ENCODE measurements around the gene S100G.

Gene S100G

DNA sequence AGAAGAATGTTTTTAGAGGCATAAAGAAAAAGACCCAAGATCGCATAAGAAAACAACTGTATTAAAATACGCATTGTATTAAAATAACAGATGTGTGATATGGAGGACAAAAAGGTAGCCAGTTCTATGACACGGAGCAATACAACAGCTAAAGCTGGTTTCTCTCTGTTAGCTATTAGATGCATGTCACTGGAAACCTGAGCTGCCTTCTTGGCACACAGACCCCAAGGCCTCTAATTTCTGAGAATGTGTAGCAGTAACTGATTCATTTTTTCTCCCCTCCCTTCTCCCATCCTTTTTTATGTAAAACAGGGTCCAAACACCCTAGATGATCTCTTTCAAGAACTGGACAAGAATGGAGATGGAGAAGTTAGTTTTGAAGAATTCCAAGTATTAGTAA is 4.1 kb downstream of the S100G start:
- Histone ChIP-seq H3K4me1 (ENCODE audit: control insufficient read depth, insufficient read depth, low read length) (no peaks in the 10 kb centered on the region), H3K9ac (ENCODE audit: low read length) (no peak overlapping the region), H3K27ac (ENCODE audit: low read depth, low read length) (no peak overlapping the region), H3K4me3 (ENCODE audit: low read length) (no peak overlapping the region), H3K36me3 (ENCODE audit: control insufficient read depth, insufficient read depth, low read length) (no peaks in the 10 kb centered on the region), H3K27me3 (ENCODE audit: control insufficient read depth, insufficient read depth, low read length) (no peaks in the 10 kb centered on the region)

DNA sequence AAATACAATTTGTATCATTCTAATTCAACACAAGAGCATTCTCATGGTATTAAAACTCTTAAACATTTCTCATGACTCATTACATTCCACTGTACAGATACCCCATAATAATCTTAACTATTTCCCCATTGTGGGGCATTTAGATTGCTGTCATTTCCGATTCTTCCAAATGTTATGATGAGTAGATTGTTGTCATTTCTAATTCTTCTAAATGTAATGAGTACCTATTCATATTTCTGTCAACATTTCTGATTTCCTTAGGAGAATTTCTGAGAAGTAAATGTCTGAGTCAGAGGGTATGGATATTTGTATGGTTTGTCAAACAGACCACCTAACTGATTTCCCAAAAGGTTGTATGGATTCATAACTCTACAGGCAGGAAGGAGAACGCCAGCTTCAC is 8.3 kb downstream of the S100G start:
- Histone ChIP-seq H3K4me3 (ENCODE audit: low read length) (no peak overlapping the region), H3K27ac (ENCODE audit: low read depth, low read length) (no peak overlapping the region), H3K9ac (ENCODE audit: low read length) (no peak overlapping the region), H3K36me3 (ENCODE audit: control insufficient read depth, insufficient read depth, low read length) (no peaks in the 10 kb centered on the region), H3K27me3 (ENCODE audit: control insufficient read depth, insufficient read depth, low read length) (no peaks in the 10 kb centered on the region), H3K4me1 (ENCODE audit: control insufficient read depth, insufficient read depth, low read length) (no peaks in the 10 kb centered on the region)

DNA sequence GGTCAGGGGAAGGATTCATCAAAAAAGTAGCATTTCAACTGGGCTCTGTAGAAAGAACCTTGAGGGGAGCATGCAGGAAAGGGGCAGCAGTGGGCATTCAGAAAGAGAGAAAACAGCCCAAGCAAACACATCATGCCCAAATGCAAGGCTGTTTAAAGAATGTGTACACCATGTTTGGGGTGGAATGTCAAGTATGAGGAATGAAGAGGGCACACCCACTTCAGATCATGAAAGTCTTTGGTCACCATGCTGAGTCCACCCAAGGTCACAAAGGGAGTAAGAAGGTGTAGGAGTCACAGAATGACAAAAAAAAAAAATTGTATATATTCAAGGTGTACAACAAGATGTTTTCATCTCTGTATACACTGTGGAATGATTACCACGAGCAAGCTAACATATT is 9.4 kb downstream of the S100G start:
- Histone ChIP-seq H3K4me3 (ENCODE audit: low read length) (no peak overlapping the region), H3K27ac (ENCODE audit: low read depth, low read length) (no peak overlapping the region), H3K36me3 (ENCODE audit: control insufficient read depth, insufficient read depth, low read length) (no peaks in the 10 kb centered on the region), H3K9ac (ENCODE audit: low read length) (no peak overlapping the region), H3K27me3 (ENCODE audit: control insufficient read depth, insufficient read depth, low read length) (no peaks in the 10 kb centered on the region), H3K4me1 (ENCODE audit: control insufficient read depth, insufficient read depth, low read length) (no peaks in the 10 kb centered on the region)

DNA sequence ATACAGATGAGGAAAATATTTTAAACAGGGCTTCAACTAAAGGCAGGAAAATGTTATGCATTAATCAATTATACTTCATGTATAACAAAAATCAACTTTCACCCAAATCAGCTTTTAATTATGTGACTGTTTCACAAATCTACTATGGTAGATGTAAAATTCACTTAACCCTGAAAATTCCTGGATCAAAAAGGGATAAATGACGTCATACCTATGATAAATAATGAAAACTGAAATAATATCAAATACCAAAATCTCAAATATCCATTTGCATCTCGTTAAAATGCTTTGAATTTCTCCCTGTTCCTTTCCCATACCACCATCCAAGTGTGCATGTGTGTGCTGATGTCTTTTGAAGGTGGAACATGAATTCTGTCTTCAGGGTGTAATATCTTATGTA is 11.5 kb downstream of the S100G start:
- H3K4me3 ChIP-seq (ENCODE audit: low read length), result no peak overlapping the region
- H3K36me3 ChIP-seq (ENCODE audit: control insufficient read depth, insufficient read depth, low read length), result no peaks in the 10 kb centered on the region
- no peaks in the 10 kb centered on the region for H3K27me3 ChIP-seq (ENCODE audit: control insufficient read depth, insufficient read depth, low read length)
- H3K9ac ChIP-seq (ENCODE audit: low read length), result no peak overlapping the region
- H3K4me1 ChIP-seq (ENCODE audit: control insufficient read depth, insufficient read depth, low read length), result no peaks in the 10 kb centered on the region
- H3K27ac ChIP-seq (ENCODE audit: low read depth, low read length), result no peak overlapping the region

DNA sequence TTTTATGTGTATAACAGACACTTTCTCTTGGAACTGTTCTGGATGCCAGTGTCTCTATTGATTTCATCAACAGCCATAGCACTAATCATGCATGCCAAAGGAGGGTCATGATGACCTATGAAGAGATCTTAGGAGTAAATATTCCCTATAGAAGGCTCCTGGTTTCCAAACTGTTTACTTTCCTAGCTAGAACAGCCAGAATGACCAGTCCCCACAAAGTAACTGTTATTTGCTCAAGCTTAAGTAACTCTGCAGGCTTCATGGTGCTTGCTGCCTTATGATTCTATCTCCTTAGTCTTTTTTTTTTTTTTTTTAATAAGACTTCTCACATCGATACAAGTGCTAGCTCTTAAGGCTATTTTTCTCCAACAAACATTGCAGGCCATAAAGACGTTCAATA is 12.4 kb downstream of the S100G start:
- Histone ChIP-seq H3K4me3 (ENCODE audit: low read length) (no peak overlapping the region), H3K36me3 (ENCODE audit: control insufficient read depth, insufficient read depth, low read length) (no peaks in the 10 kb centered on the region), H3K27me3 (ENCODE audit: control insufficient read depth, insufficient read depth, low read length) (no peaks in the 10 kb centered on the region), H3K4me1 (ENCODE audit: control insufficient read depth, insufficient read depth, low read length) (no peaks in the 10 kb centered on the region), H3K27ac (ENCODE audit: low read depth, low read length) (no peak overlapping the region), H3K9ac (ENCODE audit: low read length) (no peak overlapping the region)

DNA sequence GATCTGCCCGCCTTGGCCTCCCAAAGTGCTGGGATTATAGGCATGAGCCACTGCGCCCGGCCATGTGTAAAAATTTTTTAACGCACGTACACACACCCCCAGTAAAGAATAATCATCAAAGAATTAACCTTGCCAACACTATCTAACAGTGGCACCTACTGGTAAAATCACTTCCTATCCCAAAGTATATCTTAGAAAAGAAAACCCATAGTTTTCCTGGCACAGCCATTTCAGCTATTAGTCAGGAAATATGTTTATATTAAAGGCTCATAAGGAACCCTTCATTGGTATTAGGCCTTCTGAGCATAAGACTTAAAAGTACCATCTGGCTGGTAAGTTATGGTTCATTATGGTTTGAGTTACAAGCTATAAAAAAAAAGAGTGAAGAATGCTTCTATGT is 14.1 kb downstream of the S100G start:
- no peak overlapping the region for H3K9ac ChIP-seq (ENCODE audit: low read length)
- H3K27ac ChIP-seq (ENCODE audit: low read depth, low read length), result no peak overlapping the region
- no peaks in the 10 kb centered on the region for H3K4me1 ChIP-seq (ENCODE audit: control insufficient read depth, insufficient read depth, low read length)
- no peak overlapping the region for H3K4me3 ChIP-seq (ENCODE audit: low read length)
- no peaks in the 10 kb centered on the region for H3K36me3 ChIP-seq (ENCODE audit: control insufficient read depth, insufficient read depth, low read length)
- no peaks in the 10 kb centered on the region for H3K27me3 ChIP-seq (ENCODE audit: control insufficient read depth, insufficient read depth, low read length)

DNA sequence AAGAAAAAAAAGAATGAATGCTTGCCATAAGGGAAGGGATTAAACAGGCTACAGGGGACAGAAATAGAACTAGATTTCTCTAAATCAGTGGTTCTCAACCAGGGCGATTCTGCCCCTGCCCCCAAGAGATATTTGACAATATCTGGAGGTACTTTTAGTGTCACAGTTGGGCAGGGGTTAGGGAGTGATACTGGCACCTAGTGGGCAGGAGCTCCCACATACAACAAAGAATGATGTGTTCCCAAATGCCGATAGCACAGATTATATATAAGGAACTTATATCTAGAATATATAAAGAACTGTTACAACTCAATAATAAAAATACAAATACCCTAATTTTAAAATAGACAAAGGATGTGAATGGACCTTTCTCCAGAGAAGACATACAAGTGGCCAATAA is 14.7 kb downstream of the S100G start:
- Histone ChIP-seq H3K4me1 (ENCODE audit: control insufficient read depth, insufficient read depth, low read length) (no peaks in the 10 kb centered on the region), H3K27ac (ENCODE audit: low read depth, low read length) (no peak overlapping the region), H3K9ac (ENCODE audit: low read length) (no peak overlapping the region), H3K4me3 (ENCODE audit: low read length) (no peak overlapping the region), H3K27me3 (ENCODE audit: control insufficient read depth, insufficient read depth, low read length) (no peaks in the 10 kb centered on the region), H3K36me3 (ENCODE audit: control insufficient read depth, insufficient read depth, low read length) (no peaks in the 10 kb centered on the region)

DNA sequence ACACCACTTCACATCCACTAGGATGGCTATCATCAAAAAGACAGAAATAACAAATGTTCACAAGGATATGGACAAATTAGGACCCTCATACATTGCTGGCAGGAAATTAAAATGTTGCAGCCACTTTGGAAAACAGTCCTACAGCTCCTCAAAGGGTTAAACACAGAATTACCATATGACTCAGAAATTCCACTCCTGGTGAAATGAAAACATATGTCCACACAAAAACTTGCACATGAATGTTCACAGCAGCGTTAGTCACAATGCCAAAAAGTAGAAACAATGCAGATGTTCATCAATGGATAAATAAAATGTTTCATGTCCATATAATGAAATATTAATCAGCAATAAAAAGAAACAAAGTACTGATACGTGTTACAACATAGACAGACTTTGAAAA is 15.1 kb downstream of the S100G start:
- H3K27ac ChIP-seq (ENCODE audit: low read depth, low read length), result no peak overlapping the region

DNA sequence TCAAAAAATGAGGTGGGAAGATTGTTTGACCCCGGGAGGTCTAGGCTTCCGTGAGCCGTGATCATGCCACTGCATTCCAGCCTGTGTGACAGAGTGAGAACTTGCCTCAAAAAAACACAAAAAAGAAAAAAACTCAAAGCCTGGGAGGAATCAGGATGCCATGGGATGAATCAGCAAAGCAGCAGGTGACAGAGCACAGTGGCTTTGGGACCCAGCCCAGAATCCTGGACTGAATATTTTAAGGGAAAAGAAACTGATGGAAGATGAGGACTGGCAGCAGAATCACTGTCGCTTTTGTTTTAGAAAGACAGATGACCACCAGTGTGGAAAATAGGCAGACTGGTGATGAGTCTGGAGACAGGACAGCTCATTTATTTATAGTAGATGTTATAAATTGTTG is 16.6 kb downstream of the S100G start:
- Histone ChIP-seq H3K9ac (ENCODE audit: low read length) (no peak overlapping the region), H3K27me3 (ENCODE audit: control insufficient read depth, insufficient read depth, low read length) (no peaks in the 10 kb centered on the region), H3K4me3 (ENCODE audit: low read length) (no peak overlapping the region), H3K36me3 (ENCODE audit: control insufficient read depth, insufficient read depth, low read length) (no peaks in the 10 kb centered on the region), H3K4me1 (ENCODE audit: control insufficient read depth, insufficient read depth, low read length) (no peaks in the 10 kb centered on the region), H3K27ac (ENCODE audit: low read depth, low read length) (no peak overlapping the region)

More for the DNA sequence above, 15.1 kb downstream of the S100G start:
- H3K27me3 ChIP-seq (ENCODE audit: control insufficient read depth, insufficient read depth, low read length), result no peaks in the 10 kb centered on the region
- H3K4me3 ChIP-seq (ENCODE audit: low read length), result no peak overlapping the region
- H3K4me1 ChIP-seq (ENCODE audit: control insufficient read depth, insufficient read depth, low read length), result no peaks in the 10 kb centered on the region
- H3K9ac ChIP-seq (ENCODE audit: low read length), result no peak overlapping the region
- H3K36me3 ChIP-seq (ENCODE audit: control insufficient read depth, insufficient read depth, low read length), result no peaks in the 10 kb centered on the region

DNA sequence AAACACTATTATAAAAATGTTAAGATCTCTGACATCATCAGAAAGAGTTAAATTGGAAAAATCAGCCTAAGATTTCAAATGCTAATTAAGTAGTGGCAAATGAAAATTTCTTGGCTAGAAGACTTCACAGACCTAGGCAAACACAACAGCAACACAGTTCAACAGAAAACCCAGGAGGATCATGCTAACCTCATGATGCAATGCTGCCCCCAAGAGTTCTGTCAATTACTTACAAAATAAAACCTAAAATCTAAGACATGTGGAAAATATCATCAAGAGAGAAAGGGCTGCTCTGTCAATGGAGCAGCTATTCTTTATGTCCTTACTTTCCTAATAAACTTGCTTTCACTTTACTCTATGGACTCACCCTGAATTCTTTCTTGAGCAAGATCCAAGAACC is 21.0 kb downstream of the S100G start:
- H3K27ac ChIP-seq (ENCODE audit: low read depth, low read length), result no peak overlapping the region
- no peaks in the 10 kb centered on the region for H3K4me1 ChIP-seq (ENCODE audit: control insufficient read depth, insufficient read depth, low read length)
- H3K9ac ChIP-seq (ENCODE audit: low read length), result no peak overlapping the region
- H3K4me3 ChIP-seq (ENCODE audit: low read length), result no peak overlapping the region
- no peaks in the 10 kb centered on the region for H3K27me3 ChIP-seq (ENCODE audit: control insufficient read depth, insufficient read depth, low read length)
- no peaks in the 10 kb centered on the region for H3K36me3 ChIP-seq (ENCODE audit: control insufficient read depth, insufficient read depth, low read length)

DNA sequence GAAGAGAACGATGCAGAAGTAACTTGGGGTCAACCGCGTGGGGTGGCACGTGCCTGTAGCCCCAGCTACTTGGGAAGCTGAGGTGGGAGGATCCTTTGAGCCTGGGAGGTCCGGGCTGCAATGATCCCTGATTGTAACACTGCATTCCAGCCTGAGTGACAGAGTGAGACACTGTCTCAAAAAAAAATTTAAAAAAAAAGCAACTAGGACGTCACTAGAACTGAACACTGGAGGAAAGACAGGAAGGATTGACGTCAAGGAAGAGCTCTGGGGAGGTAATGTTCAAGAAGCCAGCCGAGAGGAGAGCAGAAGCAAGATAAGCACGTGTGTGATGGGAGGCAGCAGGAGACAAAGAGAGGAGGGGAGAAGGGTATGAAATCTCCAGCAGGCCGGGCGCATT is 28.7 kb downstream of the S100G start:
- H3K4me1 ChIP-seq (ENCODE audit: control insufficient read depth, insufficient read depth, low read length), result no peaks in the 10 kb centered on the region
- no peak overlapping the region for H3K4me3 ChIP-seq (ENCODE audit: low read length)
- H3K27ac ChIP-seq (ENCODE audit: low read depth, low read length), result no peak overlapping the region
- H3K36me3 ChIP-seq (ENCODE audit: control insufficient read depth, insufficient read depth, low read length), result no peaks in the 10 kb centered on the region
- no peak overlapping the region for H3K9ac ChIP-seq (ENCODE audit: low read length)
- H3K27me3 ChIP-seq (ENCODE audit: control insufficient read depth, insufficient read depth, low read length), result no peaks in the 10 kb centered on the region

DNA sequence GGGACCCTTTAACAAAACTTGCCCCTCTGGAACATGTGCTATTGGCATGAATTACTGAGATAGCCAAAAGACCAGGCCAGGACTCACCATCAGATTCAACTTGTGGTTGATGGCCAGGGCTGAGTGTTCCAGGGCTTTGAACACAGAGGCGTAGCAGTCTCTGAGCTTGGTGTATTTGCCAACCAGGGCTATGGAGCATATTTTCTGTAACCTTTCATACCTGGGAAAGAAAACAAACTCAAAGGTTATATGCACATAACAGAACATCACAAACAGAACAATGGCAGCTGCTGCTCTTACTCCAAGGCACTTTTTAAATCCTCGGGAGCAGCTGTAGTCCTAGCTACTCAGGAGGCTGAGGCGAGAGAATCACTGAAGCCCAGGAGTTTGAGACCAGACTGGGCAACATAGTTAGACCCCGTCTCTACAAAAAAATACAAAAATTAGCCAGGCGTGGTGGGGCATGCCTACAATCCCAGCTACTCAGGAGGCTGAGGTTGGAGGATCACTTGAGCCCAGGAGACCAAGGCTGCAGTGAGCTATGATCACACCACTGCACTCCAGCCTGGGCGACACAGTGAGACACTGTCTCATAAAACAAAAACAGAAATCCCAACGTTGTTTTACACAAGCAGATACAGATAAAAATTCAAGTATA is 33.2 kb downstream of the S100G start:
- H3K36me3 ChIP-seq (ENCODE audit: control insufficient read depth, insufficient read depth, low read length), result no peaks in the 10 kb centered on the region
- H3K27ac ChIP-seq (ENCODE audit: low read depth, low read length), result no peak overlapping the region
- peaks cover 3% of the 10 kb centered on the region for H3K27me3 ChIP-seq (ENCODE audit: control insufficient read depth, insufficient read depth, low read length)

DNA sequence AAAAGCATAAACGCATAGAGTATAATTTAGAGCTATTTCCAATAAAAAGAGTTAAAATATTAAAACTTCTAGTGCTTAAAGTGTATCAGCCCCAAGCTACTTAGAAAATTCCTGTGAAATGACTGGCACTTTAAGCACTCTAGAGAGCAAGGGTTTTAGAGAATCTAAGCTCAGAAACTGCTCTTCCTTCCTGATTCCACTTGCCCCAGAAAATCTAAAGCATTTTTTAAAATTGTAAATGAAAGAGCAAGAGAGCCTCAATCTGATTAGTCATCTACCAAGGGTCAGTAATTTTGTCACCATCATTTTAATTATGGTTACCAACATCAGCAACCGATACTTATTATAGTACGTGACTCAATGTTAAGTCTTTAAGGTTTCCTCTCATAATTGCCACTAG is 37.6 kb downstream of the S100G start:
- no peak overlapping the region for H3K27ac ChIP-seq (ENCODE audit: low read depth, low read length)
- H3K4me3 ChIP-seq (ENCODE audit: low read length), result no peak overlapping the region
- no peaks in the 10 kb centered on the region for H3K4me1 ChIP-seq (ENCODE audit: control insufficient read depth, insufficient read depth, low read length)
- peaks cover 3% of the 10 kb centered on the region for H3K27me3 ChIP-seq (ENCODE audit: control insufficient read depth, insufficient read depth, low read length)
- H3K36me3 ChIP-seq (ENCODE audit: control insufficient read depth, insufficient read depth, low read length), result no peaks in the 10 kb centered on the region
- H3K9ac ChIP-seq (ENCODE audit: low read length), result no peak overlapping the region

More for the DNA sequence above, 33.2 kb downstream of the S100G start:
- H3K4me1 ChIP-seq (ENCODE audit: control insufficient read depth, insufficient read depth, low read length), result no peaks in the 10 kb centered on the region
- H3K4me3 ChIP-seq (ENCODE audit: low read length), result no peak overlapping the region
- no peak overlapping the region for H3K9ac ChIP-seq (ENCODE audit: low read length)

Data from rectal smooth muscle tissue (tissue), 1 donor.